K562 (cell line): ENCODE results near the gene UGP2. TPM values are rescaled to one million over a fixed set of nuclear protein-coding genes. Genes with fewer than 3 reads are reported as not detected.

Experiments
- ATAC-seq: fragments of 200-7000 bp; cut with Tn5 transposase; 3 replicates; pipeline ENCODE4 v1.9.1; 2020; ENCODE audit warnings: moderate library complexity
- BruUV-seq: library from RNA; stranded (reverse); fragments of 400-500 nt; replicated peaks from 2 replicates; lab custom pipeline; 2021; lab: Mats Ljungman, UMichigan
- CTCF ChIA-PET: fragments of 300-600 bp; formaldehyde crosslinking; extraction: SDS; loops from one replicate; lab custom pipeline; 2021; ENCODE audit warnings: low intra/inter-chr PET ratio; lab: Yijun Ruan, JAX
- POLR2A ChIA-PET: fragments of 300-600, 350-650 bp; sonication (Branson Sonifier 250); formaldehyde crosslinking; extraction: SDS; loops from one replicate; lab custom pipeline; 2021; ENCODE audit warnings: antibody characterized with exemption, inconsistent platforms; lab: Yijun Ruan, JAX
- DNase-seq, 4 experiments: peaks; one replicate each; pipeline versions ENCODE4 v3.0.0 to v3.0.0-alpha.2; 2011 to 2018; ENCODE audit warnings: low spot score in 3 of 4, mixed read lengths in 3 of 4; ENCODE audit errors: extremely low read depth in 1 of 4
- FAIRE-seq: peaks from 2 replicates; lab custom pipeline; 2011; peaks lifted over from hg19 to GRCh38; lab: Jason Lieb, UNC
- H2AFZ ChIP-seq: 2 replicates; pipeline ENCODE4 v1.6.0; 2011; ENCODE audit warnings: low read depth, low read length, control low read depth, inconsistent platforms
- H3K27ac ChIP-seq: fragments of 200-600 bp; 3 replicates; pipeline ENCODE4 v1.8.0; 2011; ENCODE audit warnings: low read depth, mild to moderate bottlenecking, control low read depth, inconsistent platforms, low read length, moderate library complexity, mixed read lengths; ENCODE audit errors: extremely low read depth
- H3K27me3 ChIP-seq, 2 experiments: fragments of 300-600 bp in 1 of 2; 2 replicates in 1 of 2; 3 replicates in 1 of 2; pipeline versions ENCODE4 v1.6.0 to v1.8.0; 2011; ENCODE audit warnings: inconsistent platforms in 2 of 2, low read length in 2 of 2, mild to moderate bottlenecking in 1 of 2, mixed read lengths in 1 of 2, moderate library complexity in 1 of 2; ENCODE audit not compliant: control insufficient read depth in 2 of 2, insufficient read depth in 2 of 2
- H3K36me3 ChIP-seq: fragments of 300-600 bp; 3 replicates; pipeline ENCODE4 v1.8.0; 2011; ENCODE audit warnings: mild to moderate bottlenecking, low read length, inconsistent platforms; ENCODE audit not compliant: control insufficient read depth, insufficient read depth
- H3K4me1 ChIP-seq, 2 experiments: fragments of 200-600 bp in 1 of 2; replicated peaks in 1 of 2; 2 replicates in 1 of 2; 3 replicates in 1 of 2; pipeline versions ENCODE4 v1.5.1 to v1.8.0; 2011; ENCODE audit warnings: inconsistent platforms in 2 of 2, low read length in 2 of 2, mild to moderate bottlenecking in 1 of 2, mixed read lengths in 1 of 2, moderate library complexity in 1 of 2; ENCODE audit not compliant: control insufficient read depth in 2 of 2, insufficient read depth in 2 of 2
- H3K4me2 ChIP-seq: 2 replicates; pipeline ENCODE4 v1.6.1; 2011; ENCODE audit warnings: low read length, control low read depth, inconsistent platforms, mixed read lengths; ENCODE audit not compliant: insufficient read depth
- H3K4me3 ChIP-seq: fragments of 200-600 bp; sonication (generic), shearing (Covaris generic); 2 replicates; pipeline ENCODE4 v1.5.1; 2016; ENCODE audit warnings: control low read depth, inconsistent platforms
- H3K79me2 ChIP-seq: fragments of 200-600 bp; 3 replicates; pipeline ENCODE4 v1.8.0; 2011; ENCODE audit warnings: low read length, inconsistent platforms; ENCODE audit not compliant: control insufficient read depth, insufficient read depth
- H3K9ac ChIP-seq, 2 experiments: 2 replicates each; pipeline versions ENCODE4 v1.6.0 to v1.6.1; 2011; ENCODE audit warnings: low read depth in 2 of 2, low read length in 2 of 2, control low read depth in 1 of 2, inconsistent platforms in 1 of 2, mild to moderate bottlenecking in 1 of 2, mixed read lengths in 1 of 2; ENCODE audit not compliant: insufficient read depth in 1 of 2
- H3K9me1 ChIP-seq: one replicate; pipeline ENCODE4 v1.6.0; 2011; ENCODE audit warnings: inconsistent platforms, mild to moderate bottlenecking, low read length, moderate library complexity; ENCODE audit not compliant: control insufficient read depth, insufficient read depth
- H3K9me3 ChIP-seq: replicated peaks from 2 replicates; pipeline ENCODE4 v1.5.1; 2011; ENCODE audit warnings: low read depth, low read length, inconsistent platforms; ENCODE audit not compliant: control insufficient read depth, insufficient read depth
- H4K20me1 ChIP-seq: replicated peaks from 2 replicates; pipeline ENCODE4 v1.6.1; 2011; ENCODE audit warnings: low read length, inconsistent platforms, mixed read lengths; ENCODE audit not compliant: control insufficient read depth, insufficient read depth
- ARNT ChIP-seq, 2 experiments: fragments of 450-650 bp; IDR thresholded peaks; 2 replicates each; pipeline ENCODE4 v1.6.1; 2016; ENCODE audit warnings: mild to moderate bottlenecking in 1 of 2
- CBX3 ChIP-seq, 2 experiments: IDR thresholded peaks; 1 replicate in 1 of 2; 2 replicates in 1 of 2; pipeline ENCODE4 v1.6.1; 2012; ENCODE audit warnings: inconsistent platforms in 2 of 2, low read length in 2 of 2, borderline replicate concordance in 1 of 2, control low read depth in 1 of 2
- NRF1 ChIP-seq, 2 experiments: fragments of 450-650 bp; IDR thresholded peaks in 1 of 2; conservative IDR thresholded peaks in 1 of 2; 2 replicates each; pipeline ENCODE4 v1.6.1; 2014; ENCODE audit warnings: mild to moderate bottlenecking in 2 of 2
- PPARD ChIP-seq: fragments of 250-450 bp; sonication (Bioruptor Pico); IDR thresholded peaks from 2 replicates; pipeline ENCODE4 v1.8.0; 2022; ENCODE audit warnings: inconsistent platforms, mild to moderate bottlenecking, moderate library complexity
- SAFB2 ChIP-seq: fragments of 200-400 bp; formaldehyde crosslinking; IDR thresholded peaks from 2 replicates; pipeline ENCODE4 v1.6.1; 2018; ENCODE audit warnings: borderline replicate concordance, low read length, low read depth, moderate library complexity; ENCODE audit not compliant: severe bottlenecking
- SETDB1 ChIP-seq: IDR thresholded peaks from one replicate; pipeline ENCODE4 v1.6.1; 2012; ENCODE audit warnings: low read length, control low read depth, inconsistent platforms
- SNRNP70 ChIP-seq: fragments of 200-400 bp; formaldehyde crosslinking; optimal IDR thresholded peaks from 2 replicates; pipeline ENCODE3; 2017; ENCODE audit warnings: low read depth, low read length
- XRCC5 ChIP-seq: fragments of 200-400 bp; formaldehyde crosslinking; IDR thresholded peaks from 2 replicates; pipeline ENCODE4 v1.6.1; 2017; ENCODE audit warnings: low read depth, mild to moderate bottlenecking, low read length
- ZNF184 ChIP-seq: sonication (generic); formaldehyde crosslinking; IDR thresholded peaks from 2 replicates; pipeline ENCODE4 v1.5.0; 2020; ENCODE audit warnings: missing genetic modification reagents
- WGBS: fragments of 100-300 bp; shearing (Covaris generic); methylation state at CpG from one replicate; pipeline ENCODE4 v1.1.6; 2016; ENCODE audit warnings: low coverage, mixed read lengths; ENCODE audit not compliant: insufficient coverage; ENCODE audit errors: missing lambda C conversion rate; 5-methylcytosine and 5-hydroxymethylcytosine counted together
- in situ Hi-C: fragments of 300-500 bp; cut with MboI; formaldehyde crosslinking; loops from 4 replicates; pipeline ENCODE4 v1.15.0; 2018; ENCODE audit warnings: inconsistent platforms, mixed read lengths
- intact Hi-C: fragments of 100-400 bp; cut with micrococcal nuclease; formaldehyde crosslinking; loops from 2 replicates; pipeline ENCODE4 v1.14.2; 2022
- polyA plus RNA-seq, 8 experiments: library from polyadenylated mRNA; depleted of rRNA in 4 of 8; stranded (reverse) in 5 of 8; unstranded in 3 of 8; fragments of >200 nt; fragmentation: Nextera tagmentation in 2 of 8; fragmentation: Illumina TruSeq in 1 of 8; extraction: Ambion mirVana in 2 of 8; extraction: Trizol in 1 of 8; gene quantifications; 2 replicates each; pipeline versions ENCODE4 v1.2.1 to v1.2.3, GENCODE V29; 2011 to 2014; ENCODE audit warnings: inconsistent platforms in 1 of 8, missing spikeins in 1 of 8
- total RNA-seq, 7 experiments: library from RNA; depleted of rRNA in 6 of 7; stranded (reverse); fragments of >200 nt in 6 of 7; fragmentation: Illumina TruSeq in 2 of 7; extraction: Trizol in 2 of 7; gene quantifications; 2 replicates each; pipeline versions ENCODE4 v1.2.1 to v1.2.3, GENCODE V29; 2011 to 2021; ENCODE audit warnings: low replicate concordance in 1 of 7
- TF ChIP-seq, protein P1 (sequence below): fragments of 250-450 bp; sonication (Bioruptor Pico); IDR thresholded peaks from 2 replicates; pipeline ENCODE4 v1.5.0; 2021
- TF ChIP-seq, protein P2 (sequence below): sonication (generic); formaldehyde crosslinking; IDR thresholded peaks from 2 replicates; pipeline ENCODE4 v1.8.0; 2022; ENCODE audit warnings: missing genetic modification reagents, mild to moderate bottlenecking, borderline replicate concordance
- TF ChIP-seq, protein P3 (sequence below): fragments of 250-450 bp; sonication (Bioruptor Pico); IDR thresholded peaks from 2 replicates; pipeline ENCODE4 v1.5.0; 2020; ENCODE audit warnings: mild to moderate bottlenecking, borderline replicate concordance

The UGP2 gene
- total and polyA plus RNA-seq, 9 of the 15 experiments (the other 6 are each of a cell fraction or from before 2014, with no cell fraction given), result 25.2 to 69.3 (median 58.9) TPM

DNA sequence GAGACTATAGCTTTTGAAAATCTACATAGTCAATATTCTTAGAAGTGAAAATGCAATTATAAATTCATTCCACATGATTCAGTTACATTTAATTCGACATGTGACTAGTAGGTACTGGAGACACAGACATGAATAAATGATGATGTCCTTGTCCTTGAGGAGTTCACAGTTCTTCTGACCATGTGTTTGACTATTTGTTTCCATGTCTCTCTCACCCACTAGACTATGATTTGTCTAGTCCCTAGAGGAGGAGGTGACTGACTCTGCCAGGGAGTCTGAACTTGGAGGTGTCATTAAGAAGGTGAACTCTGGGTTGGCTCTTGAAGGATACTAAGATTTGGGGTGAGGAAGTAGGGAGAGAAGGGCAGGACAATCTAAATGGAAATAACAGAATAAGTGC lies 20.7 kb upstream of the UGP2 start:
- no peaks in the 10 kb centered on the region for H3K79me2 ChIP-seq
- H3K9me1 ChIP-seq, result no peaks in the 10 kb centered on the region
- H4K20me1 ChIP-seq, result no peaks in the 10 kb centered on the region
- no peak for FAIRE-seq
- no peak overlapping the region for H3K4me2 ChIP-seq
- CTCF ChIA-PET, result no interaction called here
- no peak overlapping the region for H3K9ac ChIP-seq
- H3K27ac ChIP-seq, result no peak overlapping the region
- in situ Hi-C loops, result no loop called here
- WGBS, result 4% methylated on average over 1 of the region's 1 CpG
- no peak for TF ChIP-seq ZNF184 (CRISPR knock-in tag)
- TF ChIP-seq, all 486 proteins: peak for 0
- DNase-seq (no peak), ATAC-seq (no peak)
- BruUV-seq, result no TSS peak
- Histone ChIP-seq H3K36me3 (no peaks in the 10 kb centered on the region), H2AFZ (no peak overlapping the region), H3K9me3 (no peaks in the 10 kb centered on the region; the same call in 1 of the 2 replicates), H3K4me1 (no peaks in the 10 kb centered on the region), H3K27me3 (peaks cover 0 to 3% of the 10 kb centered on the region in 2 experiments; a peak in 4 of 5 replicates), H3K4me3 (no peak overlapping the region)
- POLR2A ChIA-PET, result interaction anchor here (1.3 kb wide), 1 partner anchor 13 kb away, joined by 4 read pairs; no protein-coding TSS in a partner anchor
- intact Hi-C loops, result no loop called here

DNA sequence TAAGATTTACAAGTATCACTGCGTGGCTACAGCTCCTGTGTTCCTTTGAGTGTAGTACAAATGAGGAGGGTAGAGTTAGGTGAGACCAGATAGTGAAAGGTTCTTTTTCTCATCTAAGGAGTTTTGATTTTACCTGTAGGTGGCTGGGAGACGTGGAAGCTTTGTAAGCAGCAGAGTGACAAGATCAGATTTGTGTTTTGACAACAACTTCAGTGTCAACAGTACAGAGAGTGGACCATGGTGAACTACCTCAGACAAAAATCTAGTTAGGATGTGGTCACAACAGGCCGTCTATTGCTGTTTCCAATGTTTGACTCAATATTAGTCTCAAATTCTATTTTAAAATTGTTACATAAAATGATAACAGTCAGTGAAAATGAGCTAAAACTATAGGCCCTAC lies 20.3 kb upstream of the UGP2 start:
- Histone ChIP-seq H3K4me2 (no peak overlapping the region), H4K20me1 (no peaks in the 10 kb centered on the region), H3K79me2 (no peaks in the 10 kb centered on the region), H3K4me3 (no peak overlapping the region), H3K4me1 (no peaks in the 10 kb centered on the region), H3K9me3 (no peaks in the 10 kb centered on the region; the same call in 1 of the 2 replicates), H3K36me3 (no peaks in the 10 kb centered on the region), H3K27ac (no peak overlapping the region), H2AFZ (no peak overlapping the region), H3K9me1 (no peaks in the 10 kb centered on the region), H3K27me3 (peaks cover 0 to 3% of the 10 kb centered on the region in 2 experiments; a peak in 4 of 5 replicates), H3K9ac (no peak overlapping the region)
- no peak for DNase-seq
- BruUV-seq, result no TSS peak
- intact Hi-C loops (no loop called here), in situ Hi-C loops (no loop called here)
- no peak for FAIRE-seq
- ChIA-PET POLR2A (interaction anchor here (1.3 kb wide), 1 partner anchor 12 kb away, joined by 4 read pairs; no protein-coding TSS in a partner anchor), CTCF (no interaction called here)
- 5% methylated on average over 3 of the region's 3 CpGs for WGBS
- ATAC-seq, result no peak
- no peak for TF ChIP-seq PPARD (CRISPR knock-in tag)
- TF ChIP-seq XRCC5, result no peak
- TF ChIP-seq SAFB2, result no peak
- no peak for TF ChIP-seq SETDB1
- TF ChIP-seq, protein P1, sequence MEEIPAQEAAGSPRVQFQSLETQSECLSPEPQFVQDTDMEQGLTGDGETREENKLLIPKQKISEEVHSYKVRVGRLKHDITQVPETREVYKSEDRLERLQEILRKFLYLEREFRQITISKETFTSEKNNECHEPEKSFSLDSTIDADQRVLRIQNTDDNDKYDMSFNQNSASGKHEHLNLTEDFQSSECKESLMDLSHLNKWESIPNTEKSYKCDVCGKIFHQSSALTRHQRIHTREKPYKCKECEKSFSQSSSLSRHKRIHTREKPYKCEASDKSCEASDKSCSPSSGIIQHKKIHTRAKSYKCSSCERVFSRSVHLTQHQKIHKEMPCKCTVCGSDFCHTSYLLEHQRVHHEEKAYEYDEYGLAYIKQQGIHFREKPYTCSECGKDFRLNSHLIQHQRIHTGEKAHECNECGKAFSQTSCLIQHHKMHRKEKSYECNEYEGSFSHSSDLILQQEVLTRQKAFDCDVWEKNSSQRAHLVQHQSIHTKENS (CRISPR knock-in tag), result no peak
- TF ChIP-seq, protein P2, sequence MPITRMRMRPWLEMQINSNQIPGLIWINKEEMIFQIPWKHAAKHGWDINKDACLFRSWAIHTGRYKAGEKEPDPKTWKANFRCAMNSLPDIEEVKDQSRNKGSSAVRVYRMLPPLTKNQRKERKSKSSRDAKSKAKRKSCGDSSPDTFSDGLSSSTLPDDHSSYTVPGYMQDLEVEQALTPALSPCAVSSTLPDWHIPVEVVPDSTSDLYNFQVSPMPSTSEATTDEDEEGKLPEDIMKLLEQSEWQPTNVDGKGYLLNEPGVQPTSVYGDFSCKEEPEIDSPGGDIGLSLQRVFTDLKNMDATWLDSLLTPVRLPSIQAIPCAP (CRISPR knock-in tag), result no peak
- TF ChIP-seq SNRNP70, result no peak
- no peak for TF ChIP-seq ARNT (IDR thresholded peaks at IDR 0.05)
- no peak for TF ChIP-seq NRF1 (conservative IDR thresholded peaks at IDR 0.05 in 1 of 2, IDR thresholded peaks at IDR 0.05 in 1 of 2)
- TF ChIP-seq, protein P3, sequence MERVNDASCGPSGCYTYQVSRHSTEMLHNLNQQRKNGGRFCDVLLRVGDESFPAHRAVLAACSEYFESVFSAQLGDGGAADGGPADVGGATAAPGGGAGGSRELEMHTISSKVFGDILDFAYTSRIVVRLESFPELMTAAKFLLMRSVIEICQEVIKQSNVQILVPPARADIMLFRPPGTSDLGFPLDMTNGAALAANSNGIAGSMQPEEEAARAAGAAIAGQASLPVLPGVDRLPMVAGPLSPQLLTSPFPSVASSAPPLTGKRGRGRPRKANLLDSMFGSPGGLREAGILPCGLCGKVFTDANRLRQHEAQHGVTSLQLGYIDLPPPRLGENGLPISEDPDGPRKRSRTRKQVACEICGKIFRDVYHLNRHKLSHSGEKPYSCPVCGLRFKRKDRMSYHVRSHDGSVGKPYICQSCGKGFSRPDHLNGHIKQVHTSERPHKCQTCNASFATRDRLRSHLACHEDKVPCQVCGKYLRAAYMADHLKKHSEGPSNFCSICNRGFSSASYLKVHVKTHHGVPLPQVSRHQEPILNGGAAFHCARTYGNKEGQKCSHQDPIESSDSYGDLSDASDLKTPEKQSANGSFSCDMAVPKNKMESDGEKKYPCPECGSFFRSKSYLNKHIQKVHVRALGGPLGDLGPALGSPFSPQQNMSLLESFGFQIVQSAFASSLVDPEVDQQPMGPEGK (CRISPR knock-in tag), result no peak
- TF ChIP-seq CBX3 (IDR thresholded peaks at IDR 0.05; ENCODE audit: borderline replicate concordance in 1 of 2, low read length in 2 of 2), result no peak
